Endometrial microvascular endothelial cells (primary cell): ENCODE data around the gene CAMKK2. TPM values are rescaled to one million over a fixed set of nuclear protein-coding genes. Genes with fewer than 3 reads are reported as not detected.

Experiments used
- in situ Hi-C: cut with HindIII; loops from 2 replicates; pipeline ENCODE4 v1.10.0; 2017; ENCODE audit warnings: low sequenced_read_pairs, low pct_unique_long_range_greater_than_20kb; ENCODE audit errors: inconsistent ontology term
- total RNA-seq: library from RNA; depleted of rRNA; stranded (reverse); fragments of >200 nt; gene quantifications from one replicate; pipeline ENCODE4 v1.2.3, GENCODE V29; 2015; ENCODE audit errors: inconsistent ontology term

CAMKK2 gene
- total RNA-seq, 1 donor from 2014 or later: 39.9 TPM

GRCh38 chr12:121255433-121255832 lies 41.1 kb downstream of the CAMKK2 start:
- in situ Hi-C loops: no loop called here

- in situ Hi-C loops: no loop called here
Observed at GRCh38 chr12:121253638-121254335, 42.7 kb downstream of the CAMKK2 start.

- in situ Hi-C loops: no loop called here
Observed at GRCh38 chr12:121252712-121253345, 43.7 kb downstream of the CAMKK2 start.

- in situ Hi-C loops: no loop called here
Observed at GRCh38 chr12:121251838-121252237, 44.7 kb downstream of the CAMKK2 start.

- in situ Hi-C loops: no loop called here
Observed at GRCh38 chr12:121250359-121250758, 46.1 kb downstream of the CAMKK2 start.

- in situ Hi-C loops: no loop called here
Observed at GRCh38 chr12:121248622-121249021, 47.9 kb downstream of the CAMKK2 start.

- in situ Hi-C loops: no loop called here
Observed at GRCh38 chr12:121246893-121247557, 49.5 kb downstream of the CAMKK2 start.

GRCh38 chr12:121245951-121246350 lies 50.6 kb downstream of the CAMKK2 start:
- in situ Hi-C loops: no loop called here

- in situ Hi-C loops: no loop called here
Observed at GRCh38 chr12:121245031-121245430, 51.5 kb downstream of the CAMKK2 start.

GRCh38 chr12:121241156-121241970 lies 55.1 kb downstream of the CAMKK2 start:
- in situ Hi-C loops: no loop called here

- in situ Hi-C loops: no loop called here
Observed at GRCh38 chr12:121240484-121241101, 55.9 kb downstream of the CAMKK2 start.

- in situ Hi-C loops: no loop called here
Observed at GRCh38 chr12:121240062-121240420, 56.5 kb downstream of the CAMKK2 start.

GRCh38 chr12:121239351-121240061 lies 57.0 kb downstream of the CAMKK2 start:
- in situ Hi-C loops: no loop called here

- in situ Hi-C loops: no loop called here
Observed at GRCh38 chr12:121238604-121239350, 57.7 kb downstream of the CAMKK2 start.

GRCh38 chr12:121238086-121238485 lies 58.4 kb downstream of the CAMKK2 start:
- in situ Hi-C loops: no loop called here

- in situ Hi-C loops: no loop called here
Observed at GRCh38 chr12:121237415-121237814, 59.1 kb downstream of the CAMKK2 start.

GRCh38 chr12:121236776-121237175 lies 59.7 kb downstream of the CAMKK2 start:
- in situ Hi-C loops: no loop called here

- in situ Hi-C loops: no loop called here
Observed at GRCh38 chr12:121233628-121234020, 62.9 kb downstream of the CAMKK2 start.
